ENCODE results near the gene HEXA. TPM values are rescaled to one million over a fixed set of nuclear protein-coding genes. Genes with fewer than 3 reads are reported as not detected.

HEXA gene
- total RNA-seq, 2 experiments from 2014 or later, result 92.2 to 97.0 TPM

DNA sequence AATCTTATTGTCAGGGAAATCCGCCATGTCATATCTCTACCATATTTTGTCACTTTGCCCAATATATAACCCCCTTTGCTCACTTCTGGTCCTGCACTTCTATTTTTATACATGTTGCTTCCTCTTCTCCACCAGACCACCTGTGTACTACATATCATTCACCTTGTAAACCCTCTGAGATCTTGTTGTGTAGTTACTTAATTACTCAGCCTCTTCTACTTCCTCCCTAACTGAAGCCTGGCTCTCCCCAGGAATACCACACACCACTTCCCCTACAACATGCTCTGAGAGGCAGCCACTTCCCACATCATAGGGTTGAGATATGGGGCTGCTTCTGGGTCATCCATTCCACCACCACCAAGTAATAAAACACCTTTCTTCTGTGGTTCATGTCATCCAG lies 10.0 kb downstream of the HEXA start:
- ATAC-seq (ENCODE audit: low read depth) (peak; percentile 96), DNase-seq (peak; percentile 45)
- peaks cover 31% of the 10 kb centered on the region for H3K4me1 Mint-ChIP-seq
- peaks cover 5% of the 10 kb centered on the region for H3K9me3 Mint-ChIP-seq
- H3K36me3 Mint-ChIP-seq, result peaks cover 28% of the 10 kb centered on the region
- H3K27me3 Mint-ChIP-seq, result no peaks in the 10 kb centered on the region
- POLR2A ChIA-PET, result interaction anchor here (0.6 to 4.2 kb wide), 8 partner anchors 10 to 1331 kb away, joined by 3 to 32 read pairs (median 4); partner anchors contain the start of gene HEXA
- peak overlapping the region; percentile 41 for H3K4me3 Mint-ChIP-seq
- H3K27ac Mint-ChIP-seq, result peak overlapping the region; percentile 40

DNA sequence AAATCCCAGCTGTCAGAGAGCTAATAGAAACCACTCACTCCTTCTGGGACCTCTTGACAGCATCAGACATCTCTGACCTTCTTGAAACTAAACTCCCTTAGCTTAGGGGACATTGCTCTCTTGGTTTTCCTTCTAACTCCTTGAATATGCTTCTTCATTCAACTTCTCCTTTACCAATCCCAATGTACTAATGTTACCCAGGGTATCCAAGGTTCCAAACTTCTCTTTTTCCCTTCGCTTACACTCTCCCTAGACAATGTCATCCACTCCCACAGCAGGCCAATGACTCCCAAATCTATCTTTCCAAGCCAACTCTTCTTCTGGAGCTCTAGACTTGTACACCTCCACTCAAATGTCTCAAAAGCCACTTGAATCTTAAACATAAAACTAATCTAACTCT lies 14.6 kb downstream of the HEXA start:
- ATAC-seq (ENCODE audit: low read depth) (no peak), DNase-seq (no peak)
- POLR2A ChIA-PET, result no interaction called here
- no peak overlapping the region for H3K27ac Mint-ChIP-seq
- peaks cover 7% of the 10 kb centered on the region for H3K36me3 Mint-ChIP-seq
- H3K4me1 Mint-ChIP-seq, result peaks cover 19% of the 10 kb centered on the region
- no peaks in the 10 kb centered on the region for H3K27me3 Mint-ChIP-seq
- no peak overlapping the region for H3K4me3 Mint-ChIP-seq
- no peaks in the 10 kb centered on the region for H3K9me3 Mint-ChIP-seq

- H3K4me3 Mint-ChIP-seq, result no peak overlapping the region
- ATAC-seq (ENCODE audit: low read depth) (no peak), DNase-seq (no peak)
- no peaks in the 10 kb centered on the region for H3K9me3 Mint-ChIP-seq
- H3K27me3 Mint-ChIP-seq, result no peaks in the 10 kb centered on the region
- H3K4me1 Mint-ChIP-seq, result peaks cover 10% of the 10 kb centered on the region
- H3K27ac Mint-ChIP-seq, result no peak overlapping the region
- POLR2A ChIA-PET, result no interaction called here
- H3K36me3 Mint-ChIP-seq, result no peaks in the 10 kb centered on the region
Measured at GRCh38 chr15:72358650-72359171, 17.1 kb downstream of the HEXA start.

DNA sequence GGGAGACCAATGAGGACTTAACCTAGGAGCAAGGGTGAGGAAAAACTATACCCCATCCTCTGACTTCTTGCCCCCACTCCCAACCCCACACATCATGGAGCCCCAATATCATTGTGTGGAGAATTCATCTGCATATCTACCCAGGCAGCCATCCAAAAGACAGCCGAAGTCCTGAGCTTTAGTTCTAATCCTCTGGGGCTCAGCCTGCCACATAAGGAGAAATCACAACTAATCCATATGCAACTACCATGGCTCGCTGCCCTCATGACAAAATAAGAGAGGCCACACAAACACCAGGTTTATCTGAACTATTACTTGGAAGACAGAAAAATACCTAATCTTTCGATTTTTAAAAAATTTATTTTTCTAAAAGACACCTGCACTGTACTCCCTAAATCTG lies 17.7 kb downstream of the HEXA start:
- Mint-ChIP-seq H3K4me1 (peaks cover 10% of the 10 kb centered on the region), H3K9me3 (no peaks in the 10 kb centered on the region), H3K36me3 (peaks cover 2% of the 10 kb centered on the region), H3K4me3 (no peak overlapping the region), H3K27me3 (no peaks in the 10 kb centered on the region), H3K27ac (no peak overlapping the region)
- DNase-seq (no peak), ATAC-seq (ENCODE audit: low read depth) (no peak)
- POLR2A ChIA-PET, result no interaction called here

GRCh38 chr15:72354496-72354895 lies 21.3 kb downstream of the HEXA start:
- Mint-ChIP-seq H3K27ac (no peak overlapping the region), H3K36me3 (peaks cover 7% of the 10 kb centered on the region), H3K9me3 (no peaks in the 10 kb centered on the region), H3K4me3 (no peak overlapping the region), H3K4me1 (peaks cover 10% of the 10 kb centered on the region), H3K27me3 (no peaks in the 10 kb centered on the region)
- POLR2A ChIA-PET, result interaction anchor here (0.7 kb wide), 1 partner anchor 31 kb away, joined by 3 read pairs; no protein-coding TSS in a partner anchor
- DNase-seq (no peak), ATAC-seq (ENCODE audit: low read depth) (no peak)

DNA sequence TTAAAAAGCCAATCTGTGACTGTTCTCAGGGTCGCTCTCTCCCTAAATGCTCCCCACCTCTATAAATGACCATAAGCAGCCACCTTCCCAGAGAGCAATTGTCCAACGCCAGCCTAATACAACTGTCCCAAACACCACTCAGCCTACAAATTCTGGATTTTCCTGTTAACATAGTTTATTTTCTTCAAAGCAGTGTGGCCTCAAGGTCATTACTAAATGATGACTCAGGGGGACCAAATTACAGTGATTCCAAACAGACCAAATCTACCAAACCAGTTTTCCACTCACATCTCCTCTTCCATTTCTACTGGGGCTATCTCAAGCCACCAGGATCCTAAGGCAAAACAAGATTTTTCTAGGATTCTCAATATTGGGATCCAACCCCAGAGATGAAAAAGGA lies 22.5 kb downstream of the HEXA start:
- Mint-ChIP-seq H3K9me3 (no peaks in the 10 kb centered on the region), H3K36me3 (peaks cover 7% of the 10 kb centered on the region), H3K27ac (no peak overlapping the region), H3K4me3 (no peak overlapping the region), H3K27me3 (no peaks in the 10 kb centered on the region), H3K4me1 (peaks cover 6% of the 10 kb centered on the region)
- POLR2A ChIA-PET, result no interaction called here
- no peak for DNase-seq
- no peak for ATAC-seq (ENCODE audit: low read depth)

- POLR2A ChIA-PET, result no interaction called here
- Mint-ChIP-seq H3K27ac (no peak overlapping the region), H3K9me3 (no peaks in the 10 kb centered on the region), H3K27me3 (no peaks in the 10 kb centered on the region), H3K4me3 (no peak overlapping the region), H3K4me1 (no peaks in the 10 kb centered on the region), H3K36me3 (peaks cover 6% of the 10 kb centered on the region)
- ATAC-seq (ENCODE audit: low read depth) (no peak), DNase-seq (no peak)
Measured at GRCh38 chr15:72345806-72346205, 30.0 kb downstream of the HEXA start.

DNA sequence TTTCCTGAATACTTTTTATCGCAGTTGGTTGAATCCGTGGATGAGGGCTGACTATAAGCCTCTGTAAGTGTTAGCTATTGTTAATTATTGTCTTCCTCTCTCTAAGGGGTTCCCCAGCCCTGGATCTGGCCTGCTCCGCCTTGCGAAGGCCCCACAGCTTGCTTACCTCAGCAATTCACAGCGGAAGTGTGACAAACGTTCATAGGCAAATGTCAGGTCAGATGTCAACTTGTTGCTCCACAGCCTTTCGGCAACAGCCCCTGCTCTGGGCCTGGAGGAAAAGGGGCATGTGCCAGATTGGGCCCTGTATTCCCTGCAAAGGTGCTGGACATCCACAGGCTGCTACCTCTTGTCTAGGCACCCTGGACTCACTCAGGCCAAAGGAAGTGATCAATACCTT lies 30.5 kb downstream of the HEXA start:
- H3K27ac Mint-ChIP-seq, result no peak overlapping the region
- no peak overlapping the region for H3K4me3 Mint-ChIP-seq
- no peaks in the 10 kb centered on the region for H3K4me1 Mint-ChIP-seq
- POLR2A ChIA-PET, result no interaction called here
- no peaks in the 10 kb centered on the region for H3K27me3 Mint-ChIP-seq
- ATAC-seq (ENCODE audit: low read depth) (no peak), DNase-seq (no peak)
- H3K36me3 Mint-ChIP-seq, result peaks cover 5% of the 10 kb centered on the region
- no peaks in the 10 kb centered on the region for H3K9me3 Mint-ChIP-seq

DNA sequence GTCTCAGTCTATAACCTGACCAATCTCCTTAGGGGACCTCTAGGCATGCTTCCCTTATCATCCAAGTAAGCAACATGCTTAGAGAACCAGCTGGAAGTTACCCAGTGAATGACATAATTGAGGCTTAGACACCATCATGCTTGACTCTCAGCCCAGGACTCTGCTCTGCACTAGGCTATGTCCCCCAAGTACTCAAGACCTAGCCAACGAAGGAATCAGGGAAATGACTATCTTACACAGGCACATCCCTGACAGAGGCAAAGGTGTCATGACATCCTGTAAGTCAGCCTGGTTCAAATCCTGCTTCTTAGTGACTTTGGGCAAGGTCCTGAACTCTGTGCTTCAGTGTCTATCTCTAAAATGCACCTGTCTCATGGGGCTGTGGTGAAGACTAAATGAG lies 31.2 kb downstream of the HEXA start:
- no peaks in the 10 kb centered on the region for H3K4me1 Mint-ChIP-seq
- no peak overlapping the region for H3K4me3 Mint-ChIP-seq
- no peaks in the 10 kb centered on the region for H3K27me3 Mint-ChIP-seq
- POLR2A ChIA-PET, result no interaction called here
- DNase-seq (no peak), ATAC-seq (ENCODE audit: low read depth) (no peak)
- H3K9me3 Mint-ChIP-seq, result no peaks in the 10 kb centered on the region
- no peak overlapping the region for H3K27ac Mint-ChIP-seq
- H3K36me3 Mint-ChIP-seq, result peaks cover 7% of the 10 kb centered on the region

GRCh38 chr15:72342385-72342784 lies 33.4 kb downstream of the HEXA start:
- Mint-ChIP-seq H3K27ac (no peak overlapping the region), H3K36me3 (peaks cover 9% of the 10 kb centered on the region), H3K4me1 (no peaks in the 10 kb centered on the region), H3K9me3 (no peaks in the 10 kb centered on the region), H3K27me3 (no peaks in the 10 kb centered on the region), H3K4me3 (no peak overlapping the region)
- POLR2A ChIA-PET, result interaction anchor here (0.6 kb wide), 1 partner anchor 363 kb away, joined by 3 read pairs; no protein-coding TSS in a partner anchor
- ATAC-seq (ENCODE audit: low read depth), result peak; percentile 33
- peak; percentile 40 for DNase-seq

GRCh38 chr15:72341361-72341760 lies 34.5 kb downstream of the HEXA start:
- H3K36me3 Mint-ChIP-seq, result peaks cover 10% of the 10 kb centered on the region
- POLR2A ChIA-PET, result no interaction called here
- H3K27ac Mint-ChIP-seq, result no peak overlapping the region
- no peaks in the 10 kb centered on the region for H3K27me3 Mint-ChIP-seq
- no peaks in the 10 kb centered on the region for H3K4me1 Mint-ChIP-seq
- H3K9me3 Mint-ChIP-seq, result no peaks in the 10 kb centered on the region
- DNase-seq (no peak), ATAC-seq (ENCODE audit: low read depth) (no peak)
- no peak overlapping the region for H3K4me3 Mint-ChIP-seq

GRCh38 chr15:72340366-72340765 lies 35.4 kb downstream of the HEXA start:
- Mint-ChIP-seq H3K27me3 (no peaks in the 10 kb centered on the region), H3K4me3 (no peak overlapping the region)
- POLR2A ChIA-PET, result no interaction called here

DNA sequence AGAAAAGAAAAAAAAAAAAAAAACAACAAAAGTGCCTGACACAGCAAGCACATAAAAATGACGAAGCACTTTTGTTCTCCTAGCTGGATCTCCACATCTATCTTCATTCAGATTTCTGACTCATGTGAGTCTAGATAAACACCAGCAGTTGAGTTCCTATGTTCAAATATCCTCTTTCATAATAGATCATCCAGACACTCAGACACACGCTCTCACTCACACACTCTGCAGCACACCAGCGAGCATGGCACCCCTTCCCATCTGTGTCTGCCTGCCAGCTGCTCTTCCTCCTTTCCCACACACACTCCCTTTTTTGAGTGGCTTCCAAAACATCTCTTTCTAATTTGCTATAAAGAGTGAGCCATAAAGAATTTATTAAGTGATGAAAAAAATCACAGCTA lies 36.0 kb downstream of the HEXA start:
- peaks cover 6% of the 10 kb centered on the region for H3K36me3 Mint-ChIP-seq
- DNase-seq, result no peak
- no peak for ATAC-seq (ENCODE audit: low read depth)
- POLR2A ChIA-PET, result no interaction called here
- H3K4me3 Mint-ChIP-seq, result no peak overlapping the region
- H3K27me3 Mint-ChIP-seq, result no peaks in the 10 kb centered on the region
- H3K27ac Mint-ChIP-seq, result no peak overlapping the region
- H3K4me1 Mint-ChIP-seq, result no peaks in the 10 kb centered on the region
- no peaks in the 10 kb centered on the region for H3K9me3 Mint-ChIP-seq

More at GRCh38 chr15:72340366-72340765, 35.4 kb downstream of the HEXA start:
- no peak for ATAC-seq (ENCODE audit: low read depth)
- peaks cover 6% of the 10 kb centered on the region for H3K36me3 Mint-ChIP-seq
- no peak overlapping the region for H3K27ac Mint-ChIP-seq
- no peak for DNase-seq
- H3K4me1 Mint-ChIP-seq, result no peaks in the 10 kb centered on the region
- no peaks in the 10 kb centered on the region for H3K9me3 Mint-ChIP-seq

DNA sequence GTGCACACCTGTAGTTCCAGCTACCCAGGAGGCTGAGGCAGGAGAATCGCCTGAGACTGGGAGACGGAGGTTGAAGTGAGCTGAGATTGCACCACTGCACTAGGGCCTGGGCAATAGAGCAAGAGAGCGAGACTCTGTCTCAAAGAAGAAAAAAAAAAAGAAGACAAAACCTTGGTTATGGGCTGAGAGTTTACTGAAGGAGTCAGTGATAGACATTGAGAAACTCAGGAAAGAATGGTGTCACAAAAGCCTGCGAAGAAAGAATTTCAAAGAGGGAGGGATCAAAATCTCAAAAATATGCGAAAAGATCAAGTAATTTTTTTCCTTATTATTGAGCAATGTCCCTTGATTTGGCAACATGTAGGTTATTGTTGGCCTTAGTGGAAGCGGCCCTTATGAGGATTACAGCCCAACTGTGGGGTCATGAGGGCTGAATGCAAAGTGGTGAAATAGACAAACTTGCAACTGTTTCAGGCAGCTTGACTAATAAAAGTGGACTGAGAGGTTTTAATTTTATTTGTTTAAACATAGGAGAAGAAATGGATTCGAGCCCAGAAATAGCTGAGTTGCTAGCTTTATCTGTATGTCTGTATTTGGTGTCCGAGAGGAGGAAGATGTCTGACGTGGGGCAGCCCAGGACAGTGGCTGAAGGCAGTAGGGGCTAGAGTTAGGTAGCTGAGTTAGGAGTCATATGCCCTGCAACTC lies 37.0 kb downstream of the HEXA start:
- no peak for DNase-seq
- Mint-ChIP-seq H3K4me3 (no peak overlapping the region), H3K4me1 (no peaks in the 10 kb centered on the region), H3K27me3 (no peaks in the 10 kb centered on the region), H3K9me3 (no peaks in the 10 kb centered on the region), H3K27ac (peak overlapping the region; percentile 53), H3K36me3 (peaks cover 6% of the 10 kb centered on the region)
- ATAC-seq (ENCODE audit: low read depth), result no peak
- POLR2A ChIA-PET, result no interaction called here

All from activated naive CD8-positive, alpha-beta T cell treated with anti-CD3 and anti-CD28 coated beads, Interleukin-2, amount 10 ng/mL, durations not matched to agents 7 days and 5 days (primary cell).